HL-60 (cell line): ENCODE results near the gene CNST.
A peak's percentile ranks its signal among the peaks of the same experiment; 100 is the strongest.
"Not testable (repeated sequence)": the region's sequence is repeated elsewhere in the genome, so short reads cannot be mapped to it uniquely, and the experiment has no call there.

ENCODE experiments used
- DNase-seq, 2 experiments: peaks; one replicate each; pipeline ENCODE4 v3.0.0-alpha.2; 2010 to 2020; ENCODE audit warnings: low read depth in 1 of 2, low spot score in 1 of 2
- H3K27ac ChIP-seq: fragments of 250-450 bp; sonication (Bioruptor Pico); replicated peaks from 2 replicates; pipeline ENCODE4 v1.5.1; 2020; ENCODE audit warnings: mild to moderate bottlenecking, moderate library complexity
- H3K27me3 ChIP-seq: fragments of 250-450 bp; sonication (Bioruptor Pico); 2 replicates; pipeline ENCODE4 v1.5.1; 2021; ENCODE audit warnings: mild to moderate bottlenecking, moderate library complexity; ENCODE audit not compliant: insufficient read depth, poor library complexity, severe bottlenecking
- H3K4me3 ChIP-seq: replicated peaks from 2 replicates; pipeline ENCODE4 v1.5.1; 2011; ENCODE audit warnings: mild to moderate bottlenecking, control low read depth, low read length; ENCODE audit not compliant: insufficient read depth
- GABPA ChIP-seq: IDR thresholded peaks from 2 replicates; pipeline ENCODE4 v1.6.1; 2012; ENCODE audit warnings: low read depth
- POLR2AphosphoS5 ChIP-seq: IDR thresholded peaks from 2 replicates; pipeline ENCODE4 v1.6.1; 2012; ENCODE audit warnings: low read depth
- SPI1 ChIP-seq: IDR thresholded peaks from 2 replicates; pipeline ENCODE4 v1.6.1; 2012; ENCODE audit warnings: low read depth, mild to moderate bottlenecking, borderline replicate concordance
- TF ChIP-seq, protein P1 (sequence below): IDR thresholded peaks from 2 replicates; pipeline ENCODE4 v1.6.1; 2012; ENCODE audit warnings: low read depth; ENCODE audit not compliant: insufficient replicate concordance
- TF ChIP-seq, protein P2 (sequence below): IDR thresholded peaks from one replicate; pipeline ENCODE4 v1.5.1; 2011; ENCODE audit warnings: low read length, control low read depth, inconsistent platforms; ENCODE audit not compliant: insufficient read depth

Gene CNST

DNA sequence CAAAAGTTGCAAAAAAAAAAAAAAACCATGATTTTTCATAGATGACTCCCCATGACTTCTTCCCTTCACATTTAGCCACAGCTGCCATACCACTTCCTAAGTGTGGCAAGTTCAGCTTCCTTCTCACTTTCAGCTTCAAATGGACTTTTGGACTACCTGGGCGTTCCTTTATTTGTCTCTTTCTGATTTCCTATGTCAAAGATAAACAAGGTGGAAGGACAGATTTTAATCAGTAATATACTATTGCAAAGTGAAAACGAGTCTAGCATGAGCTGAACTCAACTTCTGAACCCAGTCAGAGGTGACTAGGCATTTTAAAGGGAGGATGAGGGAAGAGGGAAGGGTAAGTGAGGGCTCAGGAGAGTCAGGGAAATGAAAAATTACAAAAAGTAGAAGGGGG lies 143.6 kb downstream of the CNST start:
- Histone ChIP-seq H3K27ac (peak overlapping the region; percentile 31; the same call in 1 of the 2 replicates), H3K27me3 (no peaks in the 10 kb centered on the region), H3K4me3 (no peak overlapping the region)
- TF ChIP-seq, protein P1, sequence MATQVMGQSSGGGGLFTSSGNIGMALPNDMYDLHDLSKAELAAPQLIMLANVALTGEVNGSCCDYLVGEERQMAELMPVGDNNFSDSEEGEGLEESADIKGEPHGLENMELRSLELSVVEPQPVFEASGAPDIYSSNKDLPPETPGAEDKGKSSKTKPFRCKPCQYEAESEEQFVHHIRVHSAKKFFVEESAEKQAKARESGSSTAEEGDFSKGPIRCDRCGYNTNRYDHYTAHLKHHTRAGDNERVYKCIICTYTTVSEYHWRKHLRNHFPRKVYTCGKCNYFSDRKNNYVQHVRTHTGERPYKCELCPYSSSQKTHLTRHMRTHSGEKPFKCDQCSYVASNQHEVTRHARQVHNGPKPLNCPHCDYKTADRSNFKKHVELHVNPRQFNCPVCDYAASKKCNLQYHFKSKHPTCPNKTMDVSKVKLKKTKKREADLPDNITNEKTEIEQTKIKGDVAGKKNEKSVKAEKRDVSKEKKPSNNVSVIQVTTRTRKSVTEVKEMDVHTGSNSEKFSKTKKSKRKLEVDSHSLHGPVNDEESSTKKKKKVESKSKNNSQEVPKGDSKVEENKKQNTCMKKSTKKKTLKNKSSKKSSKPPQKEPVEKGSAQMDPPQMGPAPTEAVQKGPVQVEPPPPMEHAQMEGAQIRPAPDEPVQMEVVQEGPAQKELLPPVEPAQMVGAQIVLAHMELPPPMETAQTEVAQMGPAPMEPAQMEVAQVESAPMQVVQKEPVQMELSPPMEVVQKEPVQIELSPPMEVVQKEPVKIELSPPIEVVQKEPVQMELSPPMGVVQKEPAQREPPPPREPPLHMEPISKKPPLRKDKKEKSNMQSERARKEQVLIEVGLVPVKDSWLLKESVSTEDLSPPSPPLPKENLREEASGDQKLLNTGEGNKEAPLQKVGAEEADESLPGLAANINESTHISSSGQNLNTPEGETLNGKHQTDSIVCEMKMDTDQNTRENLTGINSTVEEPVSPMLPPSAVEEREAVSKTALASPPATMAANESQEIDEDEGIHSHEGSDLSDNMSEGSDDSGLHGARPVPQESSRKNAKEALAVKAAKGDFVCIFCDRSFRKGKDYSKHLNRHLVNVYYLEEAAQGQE, result no peak
- TF ChIP-seq SPI1 (peak; percentile 44; the same call in 1 of the 2 replicates), GABPA (no peak)
- peak in 1 of 2 experiments; percentile 70 for DNase-seq

DNA sequence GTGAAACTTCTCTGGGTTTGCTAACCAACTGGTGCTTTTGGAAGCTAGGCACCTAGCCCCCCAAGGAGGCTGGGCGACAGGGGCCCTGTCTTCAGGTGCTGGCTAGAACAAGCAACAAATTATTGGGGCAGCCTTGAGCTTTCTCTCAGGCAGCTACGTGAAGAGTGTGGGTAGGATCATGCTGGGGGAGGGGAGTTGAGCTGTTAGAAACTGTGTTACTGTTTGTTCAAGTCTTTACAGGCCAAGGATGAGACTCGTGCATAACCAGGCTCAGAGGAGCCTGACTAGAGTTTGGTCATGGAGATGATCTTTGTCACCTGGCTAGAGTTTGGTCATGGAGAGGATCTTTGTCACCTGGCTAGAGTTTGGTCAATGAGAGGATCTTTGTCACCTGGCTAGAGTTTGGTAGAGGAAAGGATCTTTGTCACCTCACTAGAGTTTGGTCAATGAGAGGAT lies 145.3 kb downstream of the CNST start:
- H3K27me3 ChIP-seq, result no peaks in the 10 kb centered on the region
- H3K27ac ChIP-seq, result no peak overlapping the region
- TF ChIP-seq, protein P2, sequence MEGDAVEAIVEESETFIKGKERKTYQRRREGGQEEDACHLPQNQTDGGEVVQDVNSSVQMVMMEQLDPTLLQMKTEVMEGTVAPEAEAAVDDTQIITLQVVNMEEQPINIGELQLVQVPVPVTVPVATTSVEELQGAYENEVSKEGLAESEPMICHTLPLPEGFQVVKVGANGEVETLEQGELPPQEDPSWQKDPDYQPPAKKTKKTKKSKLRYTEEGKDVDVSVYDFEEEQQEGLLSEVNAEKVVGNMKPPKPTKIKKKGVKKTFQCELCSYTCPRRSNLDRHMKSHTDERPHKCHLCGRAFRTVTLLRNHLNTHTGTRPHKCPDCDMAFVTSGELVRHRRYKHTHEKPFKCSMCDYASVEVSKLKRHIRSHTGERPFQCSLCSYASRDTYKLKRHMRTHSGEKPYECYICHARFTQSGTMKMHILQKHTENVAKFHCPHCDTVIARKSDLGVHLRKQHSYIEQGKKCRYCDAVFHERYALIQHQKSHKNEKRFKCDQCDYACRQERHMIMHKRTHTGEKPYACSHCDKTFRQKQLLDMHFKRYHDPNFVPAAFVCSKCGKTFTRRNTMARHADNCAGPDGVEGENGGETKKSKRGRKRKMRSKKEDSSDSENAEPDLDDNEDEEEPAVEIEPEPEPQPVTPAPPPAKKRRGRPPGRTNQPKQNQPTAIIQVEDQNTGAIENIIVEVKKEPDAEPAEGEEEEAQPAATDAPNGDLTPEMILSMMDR, result no peak
- TF ChIP-seq GABPA (no peak), SPI1 (no peak), POLR2AphosphoS5 (no peak)
- TF ChIP-seq, protein P1, result no peak
- no peak overlapping the region for H3K4me3 ChIP-seq
- DNase-seq, result no peak

DNA sequence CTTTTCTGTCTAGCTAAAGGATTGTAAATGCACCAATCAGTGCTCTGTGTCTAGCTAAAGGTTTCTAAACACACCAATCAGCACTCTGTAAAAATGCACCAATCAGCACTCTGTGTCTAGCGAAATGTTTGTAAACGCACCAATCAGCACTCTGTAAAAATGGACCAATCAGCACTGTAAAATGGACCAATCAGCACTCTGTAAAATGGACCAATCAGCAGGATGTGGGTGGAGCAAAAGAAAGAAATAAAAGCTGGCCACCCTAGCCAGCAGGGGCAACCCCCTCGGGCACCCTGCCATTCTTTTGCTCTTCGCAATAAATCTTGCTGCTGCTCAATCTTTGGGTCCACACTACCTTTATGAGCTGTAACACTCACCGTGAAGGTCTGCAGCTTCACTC lies 146.2 kb downstream of the CNST start:
- not testable (repeated sequence) for DNase-seq, H3K27me3 ChIP-seq, H3K27ac ChIP-seq, H3K4me3 ChIP-seq
